ENCODE data around the gene DGKG.

DGKG gene

GRCh38 chr3:186150041-186150830 lies 211.8 kb downstream of the DGKG start:
- no peaks in the 10 kb centered on the region for H3K36me3 ChIP-seq (ENCODE audit: control insufficient read depth in 2 of 2, insufficient read depth in 2 of 2, low read length in 2 of 2)
- H3K4me3 ChIP-seq (ENCODE audit: low read length in 2 of 2): no peak overlapping the region
- peaks cover 3% of the 10 kb centered on the region in 2 donors for H3K27me3 ChIP-seq (ENCODE audit: control insufficient read depth in 2 of 2, insufficient read depth in 2 of 2, low read length in 2 of 2)

GRCh38 chr3:186149319-186149960 lies 212.6 kb downstream of the DGKG start:
- Histone ChIP-seq H3K4me1 (ENCODE audit: control insufficient read depth in 2 of 2, insufficient read depth in 2 of 2, low read length in 2 of 2) (no peaks in the 10 kb centered on the region), H3K27me3 (ENCODE audit: control insufficient read depth in 2 of 2, insufficient read depth in 2 of 2, low read length in 2 of 2) (peaks cover 3% of the 10 kb centered on the region in 2 donors), H3K9me3 (ENCODE audit: control insufficient read depth in 2 of 2, low read length in 2 of 2) (no peaks in the 10 kb centered on the region), H3K9ac (ENCODE audit: low read depth in 1 of 2, low read length in 2 of 2) (no peak overlapping the region), H3K4me3 (ENCODE audit: low read length in 2 of 2) (no peak overlapping the region), H3K36me3 (ENCODE audit: control insufficient read depth in 2 of 2, insufficient read depth in 2 of 2, low read length in 2 of 2) (no peaks in the 10 kb centered on the region), H3K27ac (ENCODE audit: low read depth in 2 of 2, low read length in 2 of 2) (no peak overlapping the region)

More at GRCh38 chr3:186150041-186150830, 211.8 kb downstream of the DGKG start:
- no peaks in the 10 kb centered on the region for H3K4me1 ChIP-seq (ENCODE audit: control insufficient read depth in 2 of 2, insufficient read depth in 2 of 2, low read length in 2 of 2)
- no peak overlapping the region for H3K9ac ChIP-seq (ENCODE audit: low read depth in 1 of 2, low read length in 2 of 2)
- no peak overlapping the region for H3K27ac ChIP-seq (ENCODE audit: low read depth in 2 of 2, low read length in 2 of 2)
- no peaks in the 10 kb centered on the region for H3K9me3 ChIP-seq (ENCODE audit: control insufficient read depth in 2 of 2, low read length in 2 of 2)

GRCh38 chr3:186144257-186144656 lies 217.8 kb downstream of the DGKG start:
- Histone ChIP-seq H3K27ac (ENCODE audit: low read depth in 2 of 2, low read length in 2 of 2) (no peak overlapping the region), H3K27me3 (ENCODE audit: control insufficient read depth in 2 of 2, insufficient read depth in 2 of 2, low read length in 2 of 2) (peaks cover 0 to 3% of the 10 kb centered on the region in 2 donors), H3K36me3 (ENCODE audit: control insufficient read depth in 2 of 2, insufficient read depth in 2 of 2, low read length in 2 of 2) (no peaks in the 10 kb centered on the region)

GRCh38 chr3:186143250-186143649 lies 218.8 kb downstream of the DGKG start:
- Histone ChIP-seq H3K4me3 (ENCODE audit: low read length in 2 of 2) (no peak overlapping the region), H3K9me3 (ENCODE audit: control insufficient read depth in 2 of 2, low read length in 2 of 2) (no peaks in the 10 kb centered on the region), H3K27me3 (ENCODE audit: control insufficient read depth in 2 of 2, insufficient read depth in 2 of 2, low read length in 2 of 2) (peaks cover 0 to 1% of the 10 kb centered on the region in 2 donors), H3K9ac (ENCODE audit: low read depth in 1 of 2, low read length in 2 of 2) (no peak overlapping the region), H3K4me1 (ENCODE audit: control insufficient read depth in 2 of 2, insufficient read depth in 2 of 2, low read length in 2 of 2) (no peaks in the 10 kb centered on the region), H3K36me3 (ENCODE audit: control insufficient read depth in 2 of 2, insufficient read depth in 2 of 2, low read length in 2 of 2) (no peaks in the 10 kb centered on the region), H3K27ac (ENCODE audit: low read depth in 2 of 2, low read length in 2 of 2) (no peak overlapping the region)

More at GRCh38 chr3:186144257-186144656, 217.8 kb downstream of the DGKG start:
- Histone ChIP-seq H3K9me3 (ENCODE audit: control insufficient read depth in 2 of 2, low read length in 2 of 2) (no peaks in the 10 kb centered on the region), H3K4me1 (ENCODE audit: control insufficient read depth in 2 of 2, insufficient read depth in 2 of 2, low read length in 2 of 2) (no peaks in the 10 kb centered on the region), H3K4me3 (ENCODE audit: low read length in 2 of 2) (no peak overlapping the region), H3K9ac (ENCODE audit: low read depth in 1 of 2, low read length in 2 of 2) (no peak overlapping the region)

GRCh38 chr3:186142393-186142932 lies 219.6 kb downstream of the DGKG start:
- Histone ChIP-seq H3K9ac (ENCODE audit: low read depth in 1 of 2, low read length in 2 of 2) (no peak overlapping the region), H3K27me3 (ENCODE audit: control insufficient read depth in 2 of 2, insufficient read depth in 2 of 2, low read length in 2 of 2) (no peaks in the 10 kb centered on the region), H3K27ac (ENCODE audit: low read depth in 2 of 2, low read length in 2 of 2) (no peak overlapping the region), H3K9me3 (ENCODE audit: control insufficient read depth in 2 of 2, low read length in 2 of 2) (no peaks in the 10 kb centered on the region), H3K4me1 (ENCODE audit: control insufficient read depth in 2 of 2, insufficient read depth in 2 of 2, low read length in 2 of 2) (no peaks in the 10 kb centered on the region), H3K4me3 (ENCODE audit: low read length in 2 of 2) (no peak overlapping the region), H3K36me3 (ENCODE audit: control insufficient read depth in 2 of 2, insufficient read depth in 2 of 2, low read length in 2 of 2) (no peaks in the 10 kb centered on the region)

GRCh38 chr3:186141790-186142189 lies 220.2 kb downstream of the DGKG start:
- Histone ChIP-seq H3K9ac (ENCODE audit: low read depth in 1 of 2, low read length in 2 of 2) (no peak overlapping the region), H3K27me3 (ENCODE audit: control insufficient read depth in 2 of 2, insufficient read depth in 2 of 2, low read length in 2 of 2) (no peaks in the 10 kb centered on the region), H3K27ac (ENCODE audit: low read depth in 2 of 2, low read length in 2 of 2) (no peak overlapping the region), H3K36me3 (ENCODE audit: control insufficient read depth in 2 of 2, insufficient read depth in 2 of 2, low read length in 2 of 2) (no peaks in the 10 kb centered on the region), H3K4me3 (ENCODE audit: low read length in 2 of 2) (no peak overlapping the region), H3K9me3 (ENCODE audit: control insufficient read depth in 2 of 2, low read length in 2 of 2) (no peaks in the 10 kb centered on the region), H3K4me1 (ENCODE audit: control insufficient read depth in 2 of 2, insufficient read depth in 2 of 2, low read length in 2 of 2) (no peaks in the 10 kb centered on the region)

- no peak overlapping the region for H3K9ac ChIP-seq (ENCODE audit: low read depth in 1 of 2, low read length in 2 of 2)
- no peaks in the 10 kb centered on the region for H3K36me3 ChIP-seq (ENCODE audit: control insufficient read depth in 2 of 2, insufficient read depth in 2 of 2, low read length in 2 of 2)
- peaks cover 0 to 6% of the 10 kb centered on the region in 2 donors for H3K27me3 ChIP-seq (ENCODE audit: control insufficient read depth in 2 of 2, insufficient read depth in 2 of 2, low read length in 2 of 2)
- H3K4me1 ChIP-seq (ENCODE audit: control insufficient read depth in 2 of 2, insufficient read depth in 2 of 2, low read length in 2 of 2): no peaks in the 10 kb centered on the region
- no peak overlapping the region for H3K27ac ChIP-seq (ENCODE audit: low read depth in 2 of 2, low read length in 2 of 2)
- H3K9me3 ChIP-seq (ENCODE audit: control insufficient read depth in 2 of 2, low read length in 2 of 2): no peaks in the 10 kb centered on the region
- no peak overlapping the region for H3K4me3 ChIP-seq (ENCODE audit: low read length in 2 of 2)
Observed at GRCh38 chr3:186138272-186138981, 223.6 kb downstream of the DGKG start.

- Histone ChIP-seq H3K9ac (ENCODE audit: low read depth in 1 of 2, low read length in 2 of 2) (no peak overlapping the region), H3K36me3 (ENCODE audit: control insufficient read depth in 2 of 2, insufficient read depth in 2 of 2, low read length in 2 of 2) (no peaks in the 10 kb centered on the region), H3K27ac (ENCODE audit: low read depth in 2 of 2, low read length in 2 of 2) (no peak overlapping the region), H3K9me3 (ENCODE audit: control insufficient read depth in 2 of 2, low read length in 2 of 2) (no peaks in the 10 kb centered on the region), H3K4me3 (ENCODE audit: low read length in 2 of 2) (no peak overlapping the region), H3K27me3 (ENCODE audit: control insufficient read depth in 2 of 2, insufficient read depth in 2 of 2, low read length in 2 of 2) (peaks cover 0 to 6% of the 10 kb centered on the region in 2 donors), H3K4me1 (ENCODE audit: control insufficient read depth in 2 of 2, insufficient read depth in 2 of 2, low read length in 2 of 2) (no peaks in the 10 kb centered on the region)
Observed at GRCh38 chr3:186137051-186137685, 224.9 kb downstream of the DGKG start.

GRCh38 chr3:186133980-186134379 lies 228.1 kb downstream of the DGKG start:
- Histone ChIP-seq H3K27me3 (ENCODE audit: control insufficient read depth in 2 of 2, insufficient read depth in 2 of 2, low read length in 2 of 2) (peaks cover 0 to 8% of the 10 kb centered on the region in 2 donors), H3K9ac (ENCODE audit: low read depth in 1 of 2, low read length in 2 of 2) (no peak overlapping the region), H3K36me3 (ENCODE audit: control insufficient read depth in 2 of 2, insufficient read depth in 2 of 2, low read length in 2 of 2) (no peaks in the 10 kb centered on the region), H3K4me1 (ENCODE audit: control insufficient read depth in 2 of 2, insufficient read depth in 2 of 2, low read length in 2 of 2) (no peaks in the 10 kb centered on the region), H3K9me3 (ENCODE audit: control insufficient read depth in 2 of 2, low read length in 2 of 2) (no peaks in the 10 kb centered on the region), H3K27ac (ENCODE audit: low read depth in 2 of 2, low read length in 2 of 2) (no peak overlapping the region), H3K4me3 (ENCODE audit: low read length in 2 of 2) (no peak overlapping the region)
